K562 (cell line): Measurements from ENCODE around the gene BNIP5.

ENCODE experiments used
- ELF4 ChIP-seq: fragments of 450-650 bp; formaldehyde crosslinking; IDR thresholded peaks from 2 replicates; pipeline ENCODE4 v1.4.0; 2022; ENCODE audit warnings: missing genetic modification characterization
- EZH2 ChIP-seq: IDR thresholded peaks from 2 replicates; pipeline ENCODE4 v1.6.1; 2012; ENCODE audit warnings: low read depth, mild to moderate bottlenecking, inconsistent platforms, low read length, borderline replicate concordance
- KAT2B ChIP-seq: IDR thresholded peaks from one replicate; pipeline ENCODE4 v1.6.1; 2012; ENCODE audit warnings: low read depth, mild to moderate bottlenecking, control low read depth, inconsistent platforms, low read length, moderate library complexity
- LARP7 ChIP-seq: fragments of 450-650 bp; IDR thresholded peaks from 2 replicates; pipeline ENCODE4 v1.6.1; 2016
- SIN3A ChIP-seq, 2 experiments: fragments of 150-350 bp in 1 of 2; IDR thresholded peaks; 2 replicates each; pipeline ENCODE4 v1.6.1; 2011 to 2016; ENCODE audit warnings: borderline replicate concordance in 2 of 2, low read depth in 2 of 2, low read length in 2 of 2, mild to moderate bottlenecking in 2 of 2, moderate library complexity in 2 of 2; ENCODE audit not compliant: control insufficient read depth in 1 of 2
- SNIP1 ChIP-seq: fragments of 450-650 bp; IDR thresholded peaks from 2 replicates; pipeline ENCODE4 v1.7.1; 2017; ENCODE audit warnings: low read depth, mild to moderate bottlenecking
- TF ChIP-seq, protein P1 (sequence below): fragments of 450-650 bp; IDR thresholded peaks from 2 replicates; pipeline ENCODE4 v1.6.1; 2016; ENCODE audit warnings: low read depth
- TF ChIP-seq, protein P2 (sequence below), 3 experiments: fragments of 200-800 bp in 1 of 3; fragments of 250-450 bp in 1 of 3; fragments of 450-650 bp in 1 of 3; sonication (Bioruptor Pico) in 1 of 3; sonication (Bioruptor generic) in 1 of 3; formaldehyde crosslinking in 1 of 3; IDR thresholded peaks; 2 replicates each; pipeline versions ENCODE4 v1.6.1 to v1.8.0; 2016 to 2022; ENCODE audit warnings: mild to moderate bottlenecking in 2 of 3, missing genetic modification characterization in 2 of 3, missing compliant biosample characterization in 1 of 3, moderate library complexity in 1 of 3
- TF ChIP-seq, protein P3 (sequence below): fragments of 450-650 bp; IDR thresholded peaks from 2 replicates; pipeline ENCODE4 v1.6.1; 2016; ENCODE audit warnings: antibody characterized with exemption
- TF ChIP-seq, protein P4 (sequence below), 3 experiments: IDR thresholded peaks in 2 of 3; conservative IDR thresholded peaks in 1 of 3; 2 replicates each; pipeline ENCODE4 v1.5.1; 2011 to 2012; ENCODE audit warnings: low read length in 3 of 3, mild to moderate bottlenecking in 3 of 3, control low read depth in 2 of 3, improper control_type of control experiment in 1 of 3, inconsistent platforms in 1 of 3, low read depth in 1 of 3, mixed read lengths in 1 of 3, moderate library complexity in 1 of 3; ENCODE audit not compliant: insufficient read depth in 2 of 3
- TF ChIP-seq, protein P5 (sequence below), 2 experiments: fragments of 450-650 bp in 1 of 2; sonication (generic) in 1 of 2; formaldehyde crosslinking; conservative IDR thresholded peaks; 2 replicates each; pipeline versions ENCODE4 v1.4.0 to v1.8.1; 2020 to 2022; ENCODE audit warnings: mild to moderate bottlenecking in 1 of 2, missing genetic modification reagents in 1 of 2
- TF ChIP-seq, protein P6 (sequence below): sonication (generic); formaldehyde crosslinking; IDR thresholded peaks from 2 replicates; pipeline ENCODE4 v1.8.1; 2023; ENCODE audit warnings: mild to moderate bottlenecking, missing genetic modification reagents, moderate library complexity

DNA sequence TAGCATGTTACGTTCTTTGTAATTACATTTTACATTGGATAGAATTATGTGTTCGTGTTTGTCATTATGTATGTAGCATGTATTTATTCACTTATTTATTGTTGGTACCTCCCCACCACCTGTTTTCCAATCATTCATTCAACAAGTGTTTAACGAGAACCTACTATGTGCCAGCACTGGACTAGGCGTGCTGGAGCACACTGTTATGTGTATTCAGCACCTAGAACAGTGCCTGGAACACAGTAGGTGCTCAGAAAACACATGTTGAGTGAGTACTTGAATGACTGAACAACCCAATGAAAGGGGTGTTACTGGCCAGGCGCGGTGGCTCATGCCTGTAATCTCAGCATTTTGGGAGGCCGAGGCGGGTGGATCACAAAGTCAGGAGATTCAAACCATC is 39.5 kb upstream of the BNIP5 start:
- TF ChIP-seq ELF4: no peak
- TF ChIP-seq, protein P1, sequence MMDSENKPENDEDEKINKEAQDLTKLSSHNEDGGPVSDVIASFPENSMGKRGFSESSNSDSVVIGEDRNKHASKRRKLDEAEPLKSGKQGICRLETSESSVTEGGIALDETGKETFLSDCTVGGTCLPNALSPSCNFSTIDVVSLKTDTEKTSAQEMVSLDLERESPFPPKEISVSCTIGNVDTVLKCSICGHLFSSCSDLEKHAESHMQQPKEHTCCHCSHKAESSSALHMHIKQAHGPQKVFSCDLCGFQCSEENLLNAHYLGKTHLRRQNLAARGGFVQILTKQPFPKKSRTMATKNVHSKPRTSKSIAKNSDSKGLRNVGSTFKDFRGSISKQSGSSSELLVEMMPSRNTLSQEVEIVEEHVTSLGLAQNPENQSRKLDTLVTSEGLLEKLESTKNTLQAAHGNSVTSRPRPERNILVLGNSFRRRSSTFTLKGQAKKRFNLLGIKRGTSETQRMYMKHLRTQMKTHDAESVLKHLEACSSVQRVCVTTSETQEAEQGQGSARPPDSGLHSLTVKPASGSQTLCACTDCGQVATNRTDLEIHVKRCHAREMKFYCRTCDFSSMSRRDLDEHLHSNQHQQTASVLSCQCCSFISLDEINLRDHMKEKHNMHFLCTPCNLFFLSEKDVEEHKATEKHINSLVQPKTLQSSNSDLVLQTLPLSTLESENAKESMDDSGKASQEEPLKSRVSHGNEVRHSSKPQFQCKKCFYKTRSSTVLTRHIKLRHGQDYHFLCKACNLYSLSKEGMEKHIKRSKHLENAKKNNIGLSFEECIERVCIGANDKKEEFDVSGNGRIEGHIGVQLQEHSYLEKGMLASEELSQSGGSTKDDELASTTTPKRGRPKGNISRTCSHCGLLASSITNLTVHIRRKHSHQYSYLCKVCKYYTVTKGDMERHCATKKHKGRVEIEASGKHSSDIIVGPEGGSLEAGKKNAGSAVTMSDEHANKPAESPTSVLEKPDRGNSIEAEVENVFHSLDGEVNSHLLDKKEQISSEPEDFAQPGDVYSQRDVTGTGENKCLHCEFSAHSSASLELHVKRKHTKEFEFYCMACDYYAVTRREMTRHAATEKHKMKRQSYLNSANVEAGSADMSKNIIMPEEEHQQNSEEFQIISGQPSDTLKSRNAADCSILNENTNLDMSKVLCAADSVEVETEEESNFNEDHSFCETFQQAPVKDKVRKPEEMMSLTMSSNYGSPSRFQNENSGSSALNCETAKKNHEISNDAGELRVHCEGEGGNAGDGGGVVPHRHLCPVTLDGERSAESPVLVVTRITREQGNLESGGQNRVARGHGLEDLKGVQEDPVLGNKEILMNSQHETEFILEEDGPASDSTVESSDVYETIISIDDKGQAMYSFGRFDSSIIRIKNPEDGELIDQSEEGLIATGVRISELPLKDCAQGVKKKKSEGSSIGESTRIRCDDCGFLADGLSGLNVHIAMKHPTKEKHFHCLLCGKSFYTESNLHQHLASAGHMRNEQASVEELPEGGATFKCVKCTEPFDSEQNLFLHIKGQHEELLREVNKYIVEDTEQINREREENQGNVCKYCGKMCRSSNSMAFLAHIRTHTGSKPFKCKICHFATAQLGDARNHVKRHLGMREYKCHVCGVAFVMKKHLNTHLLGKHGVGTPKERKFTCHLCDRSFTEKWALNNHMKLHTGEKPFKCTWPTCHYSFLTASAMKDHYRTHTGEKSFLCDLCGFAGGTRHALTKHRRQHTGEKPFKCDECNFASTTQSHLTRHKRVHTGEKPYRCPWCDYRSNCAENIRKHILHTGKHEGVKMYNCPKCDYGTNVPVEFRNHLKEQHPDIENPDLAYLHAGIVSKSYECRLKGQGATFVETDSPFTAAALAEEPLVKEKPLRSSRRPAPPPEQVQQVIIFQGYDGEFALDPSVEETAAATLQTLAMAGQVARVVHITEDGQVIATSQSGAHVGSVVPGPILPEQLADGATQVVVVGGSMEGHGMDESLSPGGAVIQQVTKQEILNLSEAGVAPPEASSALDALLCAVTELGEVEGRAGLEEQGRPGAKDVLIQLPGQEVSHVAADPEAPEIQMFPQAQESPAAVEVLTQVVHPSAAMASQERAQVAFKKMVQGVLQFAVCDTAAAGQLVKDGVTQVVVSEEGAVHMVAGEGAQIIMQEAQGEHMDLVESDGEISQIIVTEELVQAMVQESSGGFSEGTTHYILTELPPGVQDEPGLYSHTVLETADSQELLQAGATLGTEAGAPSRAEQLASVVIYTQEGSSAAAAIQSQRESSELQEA: no peak
- TF ChIP-seq KAT2B: no peak
- TF ChIP-seq, protein P2, sequence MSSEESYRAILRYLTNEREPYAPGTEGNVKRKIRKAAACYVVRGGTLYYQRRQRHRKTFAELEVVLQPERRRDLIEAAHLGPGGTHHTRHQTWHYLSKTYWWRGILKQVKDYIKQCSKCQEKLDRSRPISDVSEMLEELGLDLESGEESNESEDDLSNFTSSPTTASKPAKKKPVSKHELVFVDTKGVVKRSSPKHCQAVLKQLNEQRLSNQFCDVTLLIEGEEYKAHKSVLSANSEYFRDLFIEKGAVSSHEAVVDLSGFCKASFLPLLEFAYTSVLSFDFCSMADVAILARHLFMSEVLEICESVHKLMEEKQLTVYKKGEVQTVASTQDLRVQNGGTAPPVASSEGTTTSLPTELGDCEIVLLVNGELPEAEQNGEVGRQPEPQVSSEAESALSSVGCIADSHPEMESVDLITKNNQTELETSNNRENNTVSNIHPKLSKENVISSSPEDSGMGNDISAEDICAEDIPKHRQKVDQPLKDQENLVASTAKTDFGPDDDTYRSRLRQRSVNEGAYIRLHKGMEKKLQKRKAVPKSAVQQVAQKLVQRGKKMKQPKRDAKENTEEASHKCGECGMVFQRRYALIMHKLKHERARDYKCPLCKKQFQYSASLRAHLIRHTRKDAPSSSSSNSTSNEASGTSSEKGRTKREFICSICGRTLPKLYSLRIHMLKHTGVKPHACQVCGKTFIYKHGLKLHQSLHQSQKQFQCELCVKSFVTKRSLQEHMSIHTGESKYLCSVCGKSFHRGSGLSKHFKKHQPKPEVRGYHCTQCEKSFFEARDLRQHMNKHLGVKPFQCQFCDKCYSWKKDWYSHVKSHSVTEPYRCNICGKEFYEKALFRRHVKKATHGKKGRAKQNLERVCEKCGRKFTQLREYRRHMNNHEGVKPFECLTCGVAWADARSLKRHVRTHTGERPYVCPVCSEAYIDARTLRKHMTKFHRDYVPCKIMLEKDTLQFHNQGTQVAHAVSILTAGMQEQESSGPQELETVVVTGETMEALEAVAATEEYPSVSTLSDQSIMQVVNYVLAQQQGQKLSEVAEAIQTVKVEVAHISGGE (CRISPR knock-in tag; IDR thresholded peaks at IDR 0.05): no peak
- TF ChIP-seq, protein P3, sequence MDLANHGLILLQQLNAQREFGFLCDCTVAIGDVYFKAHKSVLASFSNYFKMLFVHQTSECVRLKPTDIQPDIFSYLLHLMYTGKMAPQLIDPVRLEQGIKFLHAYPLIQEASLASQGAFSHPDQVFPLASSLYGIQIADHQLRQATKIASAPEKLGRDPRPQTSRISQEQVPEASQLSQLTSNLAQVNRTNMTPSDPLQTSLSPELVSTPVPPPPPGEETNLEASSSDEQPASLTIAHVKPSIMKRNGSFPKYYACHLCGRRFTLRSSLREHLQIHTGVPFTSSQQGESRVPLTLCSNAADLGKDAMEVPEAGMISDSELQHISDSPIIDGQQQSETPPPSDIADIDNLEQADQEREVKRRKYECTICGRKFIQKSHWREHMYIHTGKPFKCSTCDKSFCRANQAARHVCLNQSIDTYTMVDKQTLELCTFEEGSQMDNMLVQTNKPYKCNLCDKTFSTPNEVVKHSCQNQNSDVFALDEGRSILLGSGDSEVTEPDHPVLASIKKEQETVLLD: no peak
- TF ChIP-seq SIN3A (IDR thresholded peaks at IDR 0.05; ENCODE audit: borderline replicate concordance in 2 of 2, control insufficient read depth in 1 of 2, low read depth in 2 of 2, low read length in 2 of 2): no peak
- TF ChIP-seq LARP7: no peak
- TF ChIP-seq, protein P4, sequence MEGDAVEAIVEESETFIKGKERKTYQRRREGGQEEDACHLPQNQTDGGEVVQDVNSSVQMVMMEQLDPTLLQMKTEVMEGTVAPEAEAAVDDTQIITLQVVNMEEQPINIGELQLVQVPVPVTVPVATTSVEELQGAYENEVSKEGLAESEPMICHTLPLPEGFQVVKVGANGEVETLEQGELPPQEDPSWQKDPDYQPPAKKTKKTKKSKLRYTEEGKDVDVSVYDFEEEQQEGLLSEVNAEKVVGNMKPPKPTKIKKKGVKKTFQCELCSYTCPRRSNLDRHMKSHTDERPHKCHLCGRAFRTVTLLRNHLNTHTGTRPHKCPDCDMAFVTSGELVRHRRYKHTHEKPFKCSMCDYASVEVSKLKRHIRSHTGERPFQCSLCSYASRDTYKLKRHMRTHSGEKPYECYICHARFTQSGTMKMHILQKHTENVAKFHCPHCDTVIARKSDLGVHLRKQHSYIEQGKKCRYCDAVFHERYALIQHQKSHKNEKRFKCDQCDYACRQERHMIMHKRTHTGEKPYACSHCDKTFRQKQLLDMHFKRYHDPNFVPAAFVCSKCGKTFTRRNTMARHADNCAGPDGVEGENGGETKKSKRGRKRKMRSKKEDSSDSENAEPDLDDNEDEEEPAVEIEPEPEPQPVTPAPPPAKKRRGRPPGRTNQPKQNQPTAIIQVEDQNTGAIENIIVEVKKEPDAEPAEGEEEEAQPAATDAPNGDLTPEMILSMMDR (IDR thresholded peaks at IDR 0.05 in 2 of 3, conservative IDR thresholded peaks at IDR 0.05 in 1 of 3; ENCODE audit: insufficient read depth in 2 of 3, low read depth in 1 of 3, low read length in 3 of 3): no peak
- TF ChIP-seq EZH2: no peak
- TF ChIP-seq, protein P5, sequence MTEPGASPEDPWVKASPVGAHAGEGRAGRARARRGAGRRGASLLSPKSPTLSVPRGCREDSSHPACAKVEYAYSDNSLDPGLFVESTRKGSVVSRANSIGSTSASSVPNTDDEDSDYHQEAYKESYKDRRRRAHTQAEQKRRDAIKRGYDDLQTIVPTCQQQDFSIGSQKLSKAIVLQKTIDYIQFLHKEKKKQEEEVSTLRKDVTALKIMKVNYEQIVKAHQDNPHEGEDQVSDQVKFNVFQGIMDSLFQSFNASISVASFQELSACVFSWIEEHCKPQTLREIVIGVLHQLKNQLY (CRISPR knock-in tag; conservative IDR thresholded peaks at IDR 0.05): no peak
- TF ChIP-seq, protein P6, sequence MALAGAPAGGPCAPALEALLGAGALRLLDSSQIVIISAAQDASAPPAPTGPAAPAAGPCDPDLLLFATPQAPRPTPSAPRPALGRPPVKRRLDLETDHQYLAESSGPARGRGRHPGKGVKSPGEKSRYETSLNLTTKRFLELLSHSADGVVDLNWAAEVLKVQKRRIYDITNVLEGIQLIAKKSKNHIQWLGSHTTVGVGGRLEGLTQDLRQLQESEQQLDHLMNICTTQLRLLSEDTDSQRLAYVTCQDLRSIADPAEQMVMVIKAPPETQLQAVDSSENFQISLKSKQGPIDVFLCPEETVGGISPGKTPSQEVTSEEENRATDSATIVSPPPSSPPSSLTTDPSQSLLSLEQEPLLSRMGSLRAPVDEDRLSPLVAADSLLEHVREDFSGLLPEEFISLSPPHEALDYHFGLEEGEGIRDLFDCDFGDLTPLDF: no peak
- TF ChIP-seq SNIP1: no peak
